GM10847 (cell line): ENCODE data around the gene GMEB2.

ENCODE experiments used
- POLR2A ChIP-seq: IDR thresholded peaks from 2 replicates; pipeline ENCODE4 v1.6.1; 2011; ENCODE audit not compliant: insufficient read length; ENCODE audit errors: extremely low read depth

Gene GMEB2

GRCh38 chr20:63573647-63574131, 53.2 kb downstream of the GMEB2 start:
- no peak for TF ChIP-seq POLR2A

- no peak for TF ChIP-seq POLR2A
Observed at GRCh38 chr20:63572788-63573646, 53.9 kb downstream of the GMEB2 start.

GRCh38 chr20:63572071-63572787, 54.7 kb downstream of the GMEB2 start:
- TF ChIP-seq POLR2A: no peak

GRCh38 chr20:63570281-63571086, 56.4 kb downstream of the GMEB2 start:
- TF ChIP-seq POLR2A: no peak

GRCh38 chr20:63568986-63569949, 57.6 kb downstream of the GMEB2 start:
- TF ChIP-seq POLR2A: no peak

- TF ChIP-seq POLR2A: no peak
Observed at GRCh38 chr20:63568170-63568981, 58.5 kb downstream of the GMEB2 start.

GRCh38 chr20:63567386-63568169, 59.3 kb downstream of the GMEB2 start:
- no peak for TF ChIP-seq POLR2A

GRCh38 chr20:63567136-63567385, 59.8 kb downstream of the GMEB2 start:
- TF ChIP-seq POLR2A: no peak

GRCh38 chr20:63566395-63567135, 60.3 kb downstream of the GMEB2 start:
- no peak for TF ChIP-seq POLR2A

GRCh38 chr20:63565699-63566335, 61.1 kb downstream of the GMEB2 start:
- TF ChIP-seq POLR2A: no peak

GRCh38 chr20:63565021-63565698, 61.7 kb downstream of the GMEB2 start:
- TF ChIP-seq POLR2A: no peak
